Bladder microvascular endothelial cell (primary cell): ENCODE data around the gene SLC2A5. TPM values are rescaled to one million over a fixed set of nuclear protein-coding genes. Genes with fewer than 3 reads are reported as not detected.

Source experiments
- total RNA-seq: library from RNA; depleted of rRNA; stranded (reverse); fragments of >200 nt; gene quantifications from 2 replicates; pipeline ENCODE4 v1.2.3, GENCODE V29; 2014

SLC2A5 gene
- total RNA-seq: not detected in 2 replicates

GRCh38 chr1:9069326-9070100, at the start of gene SLC2A5:
Gene SLC2A5, minus strand, starts transcription at chr1:9069635. Its CDS starts 99 bp downstream, at chr1:9069536.

Other genes with a start within 250 kb of the SLC2A5 start
- gene ENO1, start 190.9 kb downstream of the SLC2A5 start, total RNA-seq: 1,298 and 1,410 TPM in 2 replicates
- not detected in 2 replicates for gene CA6, start 123.8 kb downstream of the SLC2A5 start, total RNA-seq
- 0.06 TPM in 1 of 2 replicates, not detected in the other for gene SLC2A7, start 43.2 kb downstream of the SLC2A5 start, total RNA-seq
- gene GPR157, start 59.5 kb upstream of the SLC2A5 start, total RNA-seq: 2.1 and 4.8 TPM in 2 replicates
- 8.9 and 16.8 TPM in 2 replicates for gene H6PD, start 165.1 kb upstream of the SLC2A5 start, total RNA-seq
- gene SPSB1, start 223.3 kb upstream of the SLC2A5 start, total RNA-seq: 6.5 and 31.0 TPM in 2 replicates